NCI-H345 (cell line): ENCODE measurements around the gene CPPED1.

Experiments used
- DNase-seq: peaks from one replicate; lab custom pipeline; 2025; lab: John Stamatoyannopoulos, UW

Gene CPPED1

GRCh38 chr16:12682432-12683165 lies 121.1 kb downstream of the CPPED1 start:
- DNase-seq: no peak

GRCh38 chr16:12681653-12682052 lies 122.0 kb downstream of the CPPED1 start:
- DNase-seq: no peak

- DNase-seq: no peak
Measured at GRCh38 chr16:12680531-12680930, 123.2 kb downstream of the CPPED1 start.

- no peak for DNase-seq
Measured at GRCh38 chr16:12679660-12680272, 123.9 kb downstream of the CPPED1 start.

GRCh38 chr16:12678983-12679382 lies 124.7 kb downstream of the CPPED1 start:
- DNase-seq: no peak

GRCh38 chr16:12677502-12677901 lies 126.2 kb downstream of the CPPED1 start:
- no peak for DNase-seq

- no peak for DNase-seq
Measured at GRCh38 chr16:12675852-12676251, 127.8 kb downstream of the CPPED1 start.

GRCh38 chr16:12675046-12675445 lies 128.6 kb downstream of the CPPED1 start:
- DNase-seq: no peak

GRCh38 chr16:12674524-12674923 lies 129.2 kb downstream of the CPPED1 start:
- no peak for DNase-seq

GRCh38 chr16:12674071-12674470 lies 129.6 kb downstream of the CPPED1 start:
- DNase-seq: no peak

GRCh38 chr16:12673466-12673865 lies 130.2 kb downstream of the CPPED1 start:
- no peak for DNase-seq

- DNase-seq: peak; percentile 36
Measured at GRCh38 chr16:12672986-12673385, 130.7 kb downstream of the CPPED1 start.

- no peak for DNase-seq
Measured at GRCh38 chr16:12669908-12670307, 133.8 kb downstream of the CPPED1 start.

GRCh38 chr16:12667909-12668308 lies 135.8 kb downstream of the CPPED1 start:
- no peak for DNase-seq

- no peak for DNase-seq
Measured at GRCh38 chr16:12664164-12664733, 139.4 kb downstream of the CPPED1 start.

GRCh38 chr16:12661656-12662172 lies 142.0 kb downstream of the CPPED1 start:
- DNase-seq: no peak

GRCh38 chr16:12659871-12660270 lies 143.8 kb downstream of the CPPED1 start:
- DNase-seq: no peak

GRCh38 chr16:12658506-12658905 lies 145.2 kb downstream of the CPPED1 start:
- DNase-seq: no peak

GRCh38 chr16:12655537-12655936 lies 148.2 kb downstream of the CPPED1 start:
- no peak for DNase-seq

- no peak for DNase-seq
Measured at GRCh38 chr16:12653820-12654392, 149.8 kb downstream of the CPPED1 start.

GRCh38 chr16:12652924-12653323 lies 150.8 kb downstream of the CPPED1 start:
- DNase-seq: no peak

GRCh38 chr16:12651765-12652512 lies 151.7 kb downstream of the CPPED1 start:
- peak; percentile 26 for DNase-seq
